Stimulated activated CD4-positive, alpha-beta T cell treated with anti-CD3 and anti-CD28 coated beads, Interleukin-4, amount 100 ng/mL, for 24 hours (primary cell): ENCODE results near the gene TAS2R40.
"Not testable (repeated sequence)": the region's sequence is repeated elsewhere in the genome, so short reads cannot be mapped to it uniquely, and the experiment has no call there.

ENCODE experiments used
- DNase-seq: peaks from one replicate; pipeline ENCODE4 v3.0.0-alpha.2; 2020

TAS2R40 gene

DNA sequence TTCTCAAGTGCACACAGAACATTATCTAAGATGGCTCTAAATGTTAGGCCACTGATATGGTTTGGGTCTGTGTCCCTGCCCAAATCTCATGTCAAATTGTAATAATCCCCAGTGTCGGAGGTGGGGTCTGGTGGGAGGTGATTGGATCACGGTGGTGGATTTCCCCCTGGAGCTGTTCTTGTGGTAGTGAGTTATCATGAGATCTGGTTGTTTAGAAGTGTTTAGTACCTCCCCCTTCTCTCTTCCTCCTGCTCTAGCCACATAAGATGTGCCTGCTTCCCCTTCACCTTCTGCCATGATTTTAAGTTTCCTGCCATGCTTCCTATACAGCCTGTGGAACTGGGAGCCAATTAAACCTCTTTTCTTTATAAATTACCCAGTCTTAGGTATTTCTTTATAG is 30.2 kb downstream of the TAS2R40 start:
- DNase-seq: no peak

DNA sequence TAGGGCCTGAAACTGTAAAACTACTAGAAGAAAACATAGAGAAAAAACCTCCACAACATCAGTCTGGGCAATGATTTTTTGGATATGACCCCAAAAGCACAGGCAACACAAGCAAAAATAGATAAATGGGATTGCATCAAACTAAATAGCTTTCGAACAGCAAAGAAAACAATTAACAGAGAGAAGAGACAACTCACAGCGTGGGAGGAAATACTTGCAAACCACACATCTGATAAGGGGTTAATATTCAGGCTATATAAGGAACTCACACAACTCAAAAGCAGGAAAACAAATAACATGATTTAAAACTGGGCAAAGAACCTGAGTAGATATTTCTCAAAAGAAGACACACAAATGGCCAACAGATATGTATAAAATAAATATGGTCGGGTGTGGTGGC is 33.7 kb downstream of the TAS2R40 start:
- no peak for DNase-seq

DNA sequence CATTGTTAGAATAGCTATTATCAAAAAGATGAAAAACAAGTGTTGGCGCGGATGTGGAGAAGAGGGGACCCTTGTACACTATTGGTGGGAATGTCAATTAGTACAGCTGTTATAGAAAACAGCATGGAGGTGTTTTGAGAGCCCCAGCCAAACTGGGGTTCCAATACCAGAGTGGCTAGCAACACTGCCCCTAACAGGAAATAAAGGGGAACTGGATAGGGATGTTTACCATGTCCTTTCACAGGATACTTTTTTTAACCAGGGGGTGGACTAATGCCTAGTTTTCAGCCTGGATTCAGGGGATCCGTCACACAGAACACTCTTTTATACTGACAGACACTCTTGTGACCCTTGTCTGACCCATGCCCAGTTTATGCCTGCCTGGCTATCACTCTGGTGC is 34.5 kb downstream of the TAS2R40 start:
- no peak for DNase-seq

DNA sequence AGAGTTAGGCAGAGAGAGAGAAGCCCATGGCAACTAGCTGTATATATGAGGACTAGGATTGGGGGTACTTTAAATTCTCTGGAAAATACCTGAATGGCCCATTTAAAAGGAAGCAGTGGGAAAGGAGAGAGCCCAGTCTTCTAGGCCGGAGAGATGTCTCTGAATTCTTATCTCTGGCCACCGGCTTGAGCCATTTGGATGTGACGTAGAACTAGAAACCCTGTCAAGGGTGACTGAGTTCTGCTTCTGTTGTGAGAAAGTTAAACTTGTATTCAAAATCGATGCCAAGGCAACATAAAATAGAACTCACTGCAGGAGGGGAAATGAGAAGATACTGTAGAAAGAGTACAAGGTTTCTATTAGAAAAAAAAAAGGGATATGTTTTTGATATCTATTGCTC is 35.1 kb downstream of the TAS2R40 start:
- no peak for DNase-seq

DNA sequence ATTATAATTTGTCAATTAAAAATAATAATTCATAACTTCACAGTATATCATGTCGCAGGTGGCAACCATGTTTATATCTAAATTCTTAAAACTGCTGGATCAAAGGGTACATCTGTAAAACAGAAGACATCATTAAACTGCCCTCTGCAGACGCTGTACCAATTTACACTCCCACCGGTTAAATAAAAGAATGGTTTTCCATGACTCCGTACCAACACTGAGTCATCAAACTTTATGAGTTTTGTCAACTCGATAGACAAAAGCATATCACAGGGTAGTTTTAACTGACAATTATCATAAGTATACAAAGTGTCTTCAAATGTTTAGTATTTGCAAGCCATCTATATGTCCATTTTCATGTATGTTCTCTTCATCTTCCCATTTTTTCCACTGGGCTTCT is 35.7 kb downstream of the TAS2R40 start:
- DNase-seq: no peak

DNA sequence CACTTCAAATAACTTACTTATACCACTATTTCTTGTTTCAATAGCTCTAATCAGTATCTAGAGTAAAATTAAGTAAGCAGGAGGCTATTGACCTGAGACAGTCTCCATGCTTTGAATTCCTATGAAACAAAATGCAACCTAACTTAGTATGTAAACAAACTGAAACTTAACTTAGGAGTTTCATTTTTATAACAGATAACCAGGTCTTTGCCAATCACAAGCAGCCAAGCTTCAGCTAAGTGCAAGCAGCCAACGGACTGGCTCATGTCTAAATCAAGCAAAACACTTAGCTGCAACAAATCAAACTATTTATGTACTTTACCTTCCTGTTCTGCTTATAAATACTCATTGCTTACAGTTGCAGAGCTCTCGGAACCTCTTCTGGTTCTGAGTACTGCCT is 37.0 kb downstream of the TAS2R40 start:
- DNase-seq: no peak

DNA sequence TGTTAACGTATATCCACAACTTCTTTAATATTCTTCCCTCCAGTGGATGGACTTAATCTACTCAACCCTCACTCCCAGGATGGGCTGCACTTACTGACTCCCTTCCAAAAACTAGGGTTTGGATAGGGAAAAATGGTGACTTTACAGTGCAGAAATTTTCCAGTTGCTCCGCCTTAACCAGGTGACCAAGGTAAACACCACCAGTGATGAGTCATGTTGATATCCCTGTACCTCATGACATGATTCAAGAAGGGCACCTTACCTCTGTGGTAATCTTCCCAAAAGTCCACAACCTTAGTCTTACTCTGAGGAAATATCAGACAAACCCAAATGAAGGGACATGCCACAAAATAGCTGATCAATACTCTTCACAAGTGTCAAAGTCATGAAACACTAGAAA is 37.9 kb downstream of the TAS2R40 start:
- DNase-seq: no peak

DNA sequence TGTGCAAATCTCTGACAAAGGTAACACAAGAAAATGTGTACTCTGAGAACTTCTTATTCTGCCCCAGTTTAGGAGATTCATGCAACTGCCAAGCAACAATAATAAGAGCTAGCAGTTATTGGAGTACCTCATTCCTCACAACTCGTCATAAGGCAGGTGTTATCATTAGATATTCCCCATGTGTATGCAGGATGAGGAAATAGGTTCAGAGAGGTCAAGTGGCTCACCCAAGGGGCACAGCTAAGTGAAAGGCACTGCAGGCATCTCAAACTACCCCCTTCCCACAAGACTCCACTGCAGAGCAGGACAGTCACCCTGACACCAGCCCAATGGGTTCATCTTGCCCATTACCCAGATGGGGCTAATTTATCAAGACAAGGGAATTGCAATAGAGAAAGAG is 40.1 kb downstream of the TAS2R40 start:
- DNase-seq: no peak

DNA sequence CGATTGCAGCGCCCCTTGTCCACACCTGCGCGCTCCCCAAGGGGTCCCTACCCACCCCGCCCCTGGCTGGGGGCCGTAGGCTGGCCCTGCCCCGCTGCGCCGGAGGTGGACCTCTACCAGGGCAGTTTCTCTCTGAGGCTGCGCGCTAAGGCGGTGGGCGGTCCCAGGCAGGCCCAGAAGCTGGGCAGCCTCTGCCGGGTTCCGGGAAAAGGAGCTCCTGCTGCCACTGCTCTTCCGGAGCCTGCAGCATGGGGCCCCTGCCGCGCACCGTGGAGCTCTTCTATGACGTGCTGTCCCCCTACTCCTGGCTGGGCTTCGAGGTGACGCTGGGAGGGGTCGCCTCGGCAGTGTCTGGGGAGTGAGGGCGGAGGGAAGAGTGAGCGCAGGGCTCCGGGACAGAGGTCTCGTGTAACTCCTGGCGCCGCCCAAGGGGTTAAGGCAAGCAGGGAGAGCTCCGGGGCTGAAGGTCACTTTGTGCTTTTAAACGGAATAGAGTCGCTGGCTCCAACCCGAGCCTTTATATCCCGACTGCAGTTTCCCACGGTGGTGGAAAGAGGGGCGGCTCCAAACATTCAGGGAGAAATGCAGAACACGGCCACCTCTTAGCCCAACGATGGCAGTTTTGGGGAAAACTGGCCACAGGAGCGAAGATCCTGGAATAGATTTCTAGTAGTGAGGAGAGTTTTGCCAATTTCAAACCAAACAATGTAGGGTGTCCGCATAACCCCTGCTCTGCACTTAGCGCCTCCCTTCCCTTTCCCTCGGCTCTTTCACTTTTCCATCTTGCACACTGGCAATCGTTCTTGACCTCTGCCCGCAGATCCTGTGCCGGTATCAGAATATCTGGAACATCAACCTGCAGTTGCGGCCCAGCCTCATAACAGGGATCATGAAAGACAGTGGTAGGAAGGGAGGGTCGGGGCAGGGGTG is 41.7 kb downstream of the TAS2R40 start, which contains the start of gene GSTK1:
Gene GSTK1, plus strand, starts transcription at position 176 of the 930 bp plus-strand sequence. Its CDS starts 73 bp downstream, at position 249.
- peak; percentile 86 for DNase-seq

DNA sequence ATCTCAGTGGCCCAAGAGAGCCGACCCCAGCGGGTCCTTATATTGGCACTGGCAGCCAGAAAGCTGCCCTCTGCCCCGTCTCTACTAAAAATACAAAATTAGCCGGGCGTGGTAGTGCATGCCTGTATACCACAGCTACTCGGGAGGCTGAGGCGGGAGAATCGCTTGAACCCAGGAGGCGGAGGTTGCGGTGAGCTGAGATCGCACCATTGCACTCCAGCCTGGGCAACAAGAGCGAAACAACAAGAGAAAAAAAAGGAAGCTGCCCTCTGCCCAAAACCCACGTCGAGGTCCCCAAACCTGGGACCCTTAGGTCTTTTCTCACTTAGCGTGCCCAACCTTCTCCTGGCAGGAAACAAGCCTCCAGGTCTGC is 42.3 kb downstream of the TAS2R40 start:
- not testable (repeated sequence) for DNase-seq

DNA sequence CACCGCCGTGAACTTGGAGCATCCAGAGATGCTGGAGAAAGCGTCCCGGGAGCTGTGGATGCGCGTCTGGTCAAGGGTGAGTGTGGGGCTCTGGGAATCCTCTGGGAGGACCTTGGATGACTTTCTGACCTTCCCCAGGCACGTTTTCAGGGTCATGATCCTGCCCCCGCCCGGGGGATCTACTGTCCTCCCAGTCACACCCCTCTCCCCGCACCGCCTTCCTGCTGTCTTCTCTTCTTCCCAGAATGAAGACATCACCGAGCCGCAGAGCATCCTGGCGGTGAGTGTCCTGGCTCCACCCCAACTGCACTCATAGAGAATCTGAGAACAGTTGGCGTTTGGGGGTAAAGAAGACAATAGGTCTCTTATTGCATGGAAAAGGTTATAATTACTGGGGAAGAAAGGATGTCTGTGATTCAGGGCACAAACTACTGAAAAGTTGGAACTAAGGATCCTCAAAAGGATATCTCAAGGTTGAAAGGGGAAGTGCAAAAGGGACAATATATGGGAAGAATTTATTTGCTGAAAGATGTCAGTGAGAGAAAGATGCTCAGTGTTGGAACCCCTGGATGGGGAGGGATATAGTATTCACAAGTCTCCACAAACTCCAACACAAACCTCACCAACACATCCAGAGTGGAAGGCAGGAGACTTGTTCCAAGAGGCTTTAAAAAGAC is 43.3 kb downstream of the TAS2R40 start:
- no peak for DNase-seq

DNA sequence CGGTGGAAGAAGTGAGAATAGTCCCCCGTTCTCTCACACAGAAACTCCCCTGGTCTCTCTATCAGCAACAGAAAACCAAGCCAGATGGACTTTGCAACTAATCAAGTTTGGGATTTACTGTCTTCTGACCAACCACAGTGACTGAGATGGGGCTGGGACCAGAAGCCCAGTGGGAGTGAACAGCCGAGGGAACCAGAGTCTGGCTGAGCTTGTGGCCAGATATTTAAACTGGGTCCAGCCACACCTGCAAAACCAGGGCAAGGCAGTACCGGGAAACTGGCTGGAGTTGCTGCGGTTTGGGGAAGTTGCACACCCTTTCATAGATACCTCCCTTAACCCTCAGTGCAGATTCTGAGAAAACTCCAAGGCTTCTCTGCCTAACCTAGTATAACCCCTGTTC is 47.4 kb downstream of the TAS2R40 start:
- no peak for DNase-seq

DNA sequence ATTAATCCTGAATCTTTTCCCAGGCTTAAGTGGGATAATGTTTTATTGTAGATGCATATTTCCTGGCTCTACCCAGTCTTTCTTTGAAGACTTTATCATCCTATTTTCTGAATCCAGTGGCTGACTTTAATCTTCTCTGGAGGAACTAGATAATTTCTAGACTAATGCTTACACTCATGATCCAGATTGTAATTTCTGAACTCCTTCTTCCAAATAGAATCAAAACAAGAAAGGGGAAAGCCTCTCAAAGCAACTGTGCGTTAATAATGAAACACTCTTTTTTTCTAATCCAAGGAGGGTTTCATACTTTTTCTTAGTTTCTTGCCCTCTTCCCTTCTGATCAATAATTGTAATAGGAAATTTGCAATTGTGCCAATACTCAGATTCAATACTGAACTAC is 49.4 kb downstream of the TAS2R40 start:
- no peak for DNase-seq
